Embryonic facial prominence (tissue), 1 donor: ENCODE measurements around the gene SMG6.
"Not testable (repeated sequence)": the region's sequence is repeated elsewhere in the genome, so short reads cannot be mapped to it uniquely, and the experiment has no call there.

Experiments
- DNase-seq: peaks from one replicate; pipeline ENCODE4 v3.0.0-alpha.2; 2016; ENCODE audit errors: extremely low spot score

The SMG6 gene

GRCh38 chr17:2178798-2179501 lies 124.6 kb downstream of the SMG6 start:
- no peak for DNase-seq

DNA sequence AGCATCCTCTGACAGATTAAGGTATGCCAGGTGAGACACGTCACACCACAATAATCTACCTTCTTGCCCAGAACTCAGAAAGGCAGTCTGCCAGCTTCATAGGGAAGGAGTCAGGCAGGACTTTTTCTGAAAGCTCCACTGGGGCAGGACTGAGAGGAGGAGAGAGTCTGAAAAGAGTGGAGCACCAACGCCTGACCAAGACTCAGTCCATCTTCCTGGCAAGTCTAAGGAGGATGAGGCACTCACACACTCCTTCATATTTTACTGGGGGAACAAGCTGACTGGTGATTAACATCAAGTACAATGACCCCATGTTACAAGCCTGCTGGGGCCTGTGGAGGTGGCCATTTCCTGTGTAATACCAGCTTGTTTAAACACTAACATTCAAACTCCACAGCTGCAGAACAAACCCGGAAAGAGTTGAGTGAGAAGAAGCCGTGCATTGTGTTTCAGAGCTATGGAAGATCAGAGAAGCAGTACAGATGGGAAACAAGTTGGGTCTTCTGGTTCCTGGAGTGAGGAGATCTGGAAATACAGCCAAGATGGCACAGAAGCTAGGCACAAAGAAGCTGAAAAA lies 126.3 kb downstream of the SMG6 start:
- DNase-seq = no peak

DNA sequence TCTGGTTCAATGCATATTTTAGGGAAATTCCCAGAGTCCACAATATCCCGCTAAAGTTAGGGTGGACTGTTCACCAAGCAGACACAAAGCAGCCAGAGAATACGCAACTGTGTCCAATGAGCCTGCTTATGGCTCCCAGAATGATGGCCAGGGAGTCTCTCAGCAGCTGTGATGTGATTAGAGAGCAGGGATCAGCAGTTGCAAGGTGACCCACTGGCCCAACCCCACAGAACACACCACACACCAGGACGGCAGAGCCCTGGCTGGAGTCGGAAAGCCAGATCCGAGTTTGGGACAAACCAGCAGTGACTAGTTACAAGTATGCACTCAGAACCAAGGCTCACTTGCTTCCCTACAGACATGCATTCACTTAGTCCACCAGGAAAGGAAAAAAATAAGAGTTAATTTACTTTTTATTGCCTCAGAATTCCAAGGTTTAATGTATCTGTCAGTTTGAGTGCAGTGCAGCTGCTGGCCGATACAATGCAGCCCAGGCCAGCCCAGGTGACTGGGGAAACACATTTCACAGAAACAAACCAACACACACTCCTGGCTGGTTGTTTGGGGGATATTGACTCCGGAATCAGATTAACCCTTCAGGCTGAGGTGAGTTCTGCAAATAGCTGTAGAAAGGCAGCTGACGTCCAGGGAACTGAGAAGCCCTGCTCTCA lies 127.0 kb downstream of the SMG6 start:
- no peak for DNase-seq

GRCh38 chr17:2175294-2175628 lies 128.3 kb downstream of the SMG6 start:
- no peak for DNase-seq

DNA sequence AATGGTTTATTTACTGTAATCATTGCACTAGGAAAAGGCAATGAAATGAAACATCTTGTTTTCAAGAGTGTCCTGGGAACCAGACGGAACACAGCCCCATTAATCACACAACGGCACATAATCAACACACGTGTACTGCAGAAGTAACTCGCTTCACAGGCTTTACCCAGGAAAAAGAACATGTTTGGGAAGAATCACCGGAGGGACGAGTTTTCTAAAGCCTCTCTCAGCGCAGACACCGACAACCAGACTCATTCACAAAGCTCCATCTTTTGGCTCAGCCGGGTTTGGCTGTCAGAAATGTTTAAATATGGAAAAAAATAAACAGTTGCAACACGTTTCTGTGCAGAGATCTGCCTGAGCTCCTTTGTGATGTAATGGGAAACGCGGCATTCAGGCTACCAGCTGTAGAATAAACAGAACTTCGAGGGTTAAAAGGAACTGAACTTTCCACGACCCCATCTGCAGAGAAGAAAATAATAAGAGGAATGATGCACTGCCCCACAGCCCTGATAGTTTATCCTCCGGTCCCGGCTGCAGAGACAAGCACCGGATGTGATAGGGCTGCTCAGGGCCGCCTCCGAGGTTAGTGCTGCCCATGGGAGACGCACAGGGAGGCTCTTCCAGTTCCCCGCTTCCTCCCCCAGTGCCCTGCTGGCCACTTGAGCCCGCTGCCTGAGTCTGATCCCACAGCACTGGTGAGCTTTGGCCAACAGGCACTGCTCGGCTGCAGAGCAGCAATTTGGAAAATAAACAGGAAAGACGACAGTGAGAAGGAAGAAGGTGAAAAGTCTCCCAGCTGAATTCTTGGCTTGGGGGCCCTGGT lies 128.9 kb downstream of the SMG6 start:
- DNase-seq = peak; percentile 82

DNA sequence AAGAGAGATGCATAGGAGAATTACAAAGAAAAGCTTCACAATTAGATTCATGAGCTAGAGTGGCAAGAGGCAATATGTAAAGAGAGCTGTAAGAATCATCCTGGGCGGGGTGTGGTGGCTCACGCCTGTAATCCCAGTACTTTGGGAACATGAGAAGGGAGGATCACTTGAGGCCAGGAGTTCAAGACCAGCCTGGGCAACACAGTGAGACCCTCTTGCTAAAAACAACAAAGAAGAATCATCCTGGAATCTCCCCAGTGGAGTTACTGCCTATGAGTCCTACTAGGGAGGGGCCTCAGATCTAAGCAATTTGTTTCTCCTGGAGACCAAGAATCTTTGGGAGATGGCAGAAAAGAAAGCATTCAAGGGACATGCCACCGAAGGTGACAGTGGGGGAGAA lies 129.6 kb downstream of the SMG6 start:
- no peak for DNase-seq

GRCh38 chr17:2172999-2173398 lies 130.6 kb downstream of the SMG6 start:
- DNase-seq = no peak

GRCh38 chr17:2172077-2172851 lies 131.3 kb downstream of the SMG6 start:
- DNase-seq = peak; percentile 71

DNA sequence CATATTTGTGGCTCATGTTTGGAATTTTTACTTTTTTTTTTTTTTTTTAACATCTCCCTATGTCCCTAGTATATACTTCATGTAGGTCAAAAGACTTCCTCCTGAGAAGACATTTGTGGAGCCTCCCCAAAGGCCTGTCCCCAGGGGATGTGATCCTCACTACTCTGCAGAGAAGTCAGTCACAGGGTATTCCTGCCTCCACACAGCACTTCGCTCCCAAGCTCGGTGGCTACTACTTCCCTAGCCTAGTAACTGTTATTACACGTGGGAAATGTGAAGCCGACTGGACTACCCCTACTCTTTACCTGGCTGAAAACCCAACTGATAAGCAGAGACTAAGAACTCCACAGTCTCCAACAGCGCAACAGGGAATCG lies 131.9 kb downstream of the SMG6 start:
- no peak for DNase-seq

DNA sequence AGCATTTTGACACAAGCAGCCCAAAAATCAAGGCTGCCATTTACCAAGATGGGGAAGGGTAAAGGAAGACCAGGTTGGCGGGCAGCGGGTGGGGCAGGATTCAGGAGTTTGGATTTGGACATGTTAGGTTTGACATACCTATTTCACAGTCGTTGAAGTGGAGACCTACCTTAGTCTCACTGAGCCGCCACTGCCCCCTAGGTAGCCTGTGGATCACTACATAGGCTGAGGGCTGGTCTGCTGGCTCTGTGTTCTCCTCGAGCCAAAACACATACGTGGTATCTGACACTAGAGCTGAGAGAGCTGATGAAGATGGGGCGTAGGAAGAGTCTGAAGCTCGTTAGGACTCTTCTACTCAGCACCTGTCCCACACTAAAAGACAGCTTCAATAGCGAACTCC lies 133.6 kb downstream of the SMG6 start:
- DNase-seq = no peak

DNA sequence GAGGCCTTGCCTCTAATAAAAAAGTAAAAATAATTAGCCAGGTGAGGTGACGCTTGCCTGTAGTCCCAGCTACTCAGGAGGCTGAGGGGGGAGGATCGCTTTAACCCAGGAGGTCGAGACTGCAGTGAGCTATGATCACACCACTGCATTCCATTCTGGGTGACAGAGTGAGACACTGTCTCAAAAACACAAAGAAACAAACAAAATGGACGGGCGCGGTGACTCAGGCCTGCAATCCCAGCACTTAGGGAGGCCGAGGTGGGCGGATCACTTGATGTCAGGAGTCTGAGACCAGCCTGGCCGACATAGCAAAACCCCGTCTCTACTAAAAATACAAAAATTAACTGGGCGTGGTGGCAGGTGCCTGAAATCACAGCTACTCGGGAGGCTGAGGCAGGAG lies 137.9 kb downstream of the SMG6 start:
- DNase-seq = not testable (repeated sequence)

GRCh38 chr17:2158396-2158780 lies 145.2 kb downstream of the SMG6 start:
- no peak for DNase-seq

GRCh38 chr17:2157675-2158395 lies 145.8 kb downstream of the SMG6 start:
- DNase-seq = no peak

GRCh38 chr17:2157081-2157480 lies 146.5 kb downstream of the SMG6 start:
- DNase-seq = no peak

DNA sequence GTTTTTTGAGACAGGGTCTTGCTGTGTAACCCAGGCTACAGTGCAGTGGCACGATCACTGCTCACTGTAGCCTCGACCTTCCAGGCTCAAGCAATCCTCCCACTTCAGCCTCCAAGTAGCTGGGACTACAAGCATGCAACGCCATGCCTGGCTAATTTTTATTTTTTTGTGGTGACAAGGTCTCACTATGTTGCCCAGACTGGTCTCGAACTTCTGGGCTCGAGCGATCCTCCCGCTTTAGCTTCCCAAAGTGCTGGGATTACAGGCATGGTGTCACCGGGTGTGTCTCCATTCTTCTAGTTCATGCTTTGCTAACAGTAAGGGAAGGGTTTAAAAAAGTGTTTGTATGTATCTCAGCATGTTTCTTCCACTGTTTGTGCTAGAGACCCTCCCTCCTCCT lies 146.9 kb downstream of the SMG6 start:
- DNase-seq = no peak

- DNase-seq = no peak
Measured at GRCh38 chr17:2155573-2155972, 148.0 kb downstream of the SMG6 start.

DNA sequence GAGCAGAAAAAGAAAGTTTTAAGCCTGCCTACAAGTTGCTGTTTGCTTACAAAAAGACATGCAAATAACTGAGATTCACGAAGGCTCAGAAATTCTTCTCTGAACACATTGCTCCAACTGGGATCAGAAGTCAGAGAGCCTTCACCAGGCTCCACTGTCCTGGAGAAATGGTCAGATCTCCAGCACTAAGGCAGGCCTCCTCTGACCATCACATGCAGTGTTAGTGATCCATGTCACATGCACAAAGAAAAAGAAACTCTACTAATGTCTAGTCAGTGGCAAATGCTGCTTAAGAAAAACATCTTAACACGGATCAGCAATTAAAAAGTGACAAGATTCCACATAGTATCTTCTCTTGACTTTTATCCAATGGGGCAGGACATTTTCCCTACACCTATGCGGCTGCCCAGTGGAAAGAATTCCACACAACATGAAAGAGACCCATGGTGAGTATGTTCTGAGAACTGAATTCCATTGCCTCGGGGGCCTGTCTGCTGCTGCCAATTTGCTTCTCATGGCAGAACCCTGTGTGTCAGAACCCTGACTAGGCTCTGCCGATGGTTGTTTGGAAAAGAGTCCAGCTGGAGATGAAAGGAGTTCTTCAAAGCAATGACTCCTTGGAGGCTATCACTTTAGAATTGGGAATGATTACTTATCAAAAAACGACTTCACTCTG lies 152.1 kb downstream of the SMG6 start:
- DNase-seq = no peak

DNA sequence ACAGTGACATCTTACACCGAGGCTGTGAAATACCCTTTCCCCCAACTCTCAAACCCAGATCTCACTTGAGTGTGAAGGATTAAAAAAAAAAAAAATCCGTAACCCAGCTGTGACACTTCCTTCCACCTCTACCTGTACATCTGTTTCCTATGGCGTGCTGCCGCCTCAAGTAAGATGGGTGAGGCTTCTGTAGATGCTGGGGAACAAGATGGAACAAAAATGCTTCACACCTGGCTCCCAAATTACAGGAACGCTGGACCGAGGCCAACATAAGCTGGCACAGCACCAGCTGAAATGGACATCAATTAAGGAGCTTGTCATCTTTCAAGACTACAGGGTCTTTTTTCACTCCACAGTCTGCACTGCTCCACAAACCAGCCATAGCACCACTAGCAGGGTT lies 152.8 kb downstream of the SMG6 start:
- no peak for DNase-seq

DNA sequence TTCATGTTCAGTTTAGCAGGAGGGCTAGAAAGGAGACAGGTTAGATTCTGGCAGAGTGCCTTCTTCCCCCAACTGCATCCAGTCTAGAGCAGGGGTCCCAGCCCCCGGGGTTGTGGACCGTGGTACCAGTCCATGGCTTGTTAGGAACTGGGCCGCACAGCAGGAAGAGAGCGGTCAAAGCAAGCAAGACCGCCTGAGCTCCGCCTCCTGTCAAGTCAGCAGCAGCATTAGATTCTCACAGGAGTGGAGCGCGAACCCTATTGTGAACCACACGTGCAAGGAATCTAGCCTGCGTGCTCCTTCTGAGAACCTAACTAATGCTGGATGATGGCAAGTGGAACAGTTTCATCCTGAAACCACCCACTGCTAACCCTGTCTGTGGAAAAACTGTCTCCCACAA lies 153.7 kb downstream of the SMG6 start:
- no peak for DNase-seq

DNA sequence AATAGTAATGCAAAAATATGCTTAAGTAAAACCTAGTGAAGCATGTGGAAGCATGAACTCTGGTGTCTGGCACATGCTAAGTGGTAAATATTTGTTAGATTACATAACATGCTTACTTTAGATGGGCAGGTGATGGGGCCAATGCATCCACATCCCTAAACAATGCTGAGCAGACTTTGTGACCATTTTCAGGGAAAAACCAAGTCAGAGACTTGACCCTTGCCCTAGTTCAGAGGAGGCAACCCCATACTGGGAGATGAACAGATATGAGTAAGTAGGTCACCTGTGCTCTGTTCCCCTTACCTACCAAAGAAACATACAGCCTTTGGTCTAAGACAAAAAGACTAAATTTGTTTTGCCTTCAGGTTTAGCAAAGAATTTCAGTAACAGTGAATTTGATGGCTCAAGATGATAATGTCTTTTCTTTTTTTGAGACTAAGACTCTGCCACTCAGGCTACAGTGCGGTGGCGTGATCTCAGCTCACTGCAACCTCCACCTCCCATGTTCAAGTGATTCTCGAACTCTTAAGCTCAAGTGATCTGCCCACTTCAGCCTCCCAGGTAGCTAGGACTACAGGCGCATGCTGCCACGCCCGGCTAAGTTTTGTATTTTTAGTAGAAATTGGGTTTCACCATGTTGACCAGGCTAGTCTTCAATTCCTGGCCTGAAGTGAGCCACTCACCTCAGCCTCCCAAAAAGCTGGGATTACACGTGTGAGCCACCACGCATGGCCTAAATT lies 157.3 kb downstream of the SMG6 start:
- DNase-seq = no peak
